SW480 (cell line): ENCODE measurements around the gene NKAIN2.

Source experiments
- DNase-seq: peaks from one replicate; pipeline ENCODE4 v3.0.0-alpha.2; 2016; ENCODE audit warnings: low spot score

NKAIN2 gene

GRCh38 chr6:124604719-124605118, 801.1 kb downstream of the NKAIN2 start:
- no peak for DNase-seq

GRCh38 chr6:124607119-124607627, 803.5 kb downstream of the NKAIN2 start:
- no peak for DNase-seq

- DNase-seq: no peak
Measured at GRCh38 chr6:124613031-124613430, 809.4 kb downstream of the NKAIN2 start.

GRCh38 chr6:124622351-124622750, 818.7 kb downstream of the NKAIN2 start:
- no peak for DNase-seq

- no peak for DNase-seq
Measured at GRCh38 chr6:124633655-124634054, 830.0 kb downstream of the NKAIN2 start.

- no peak for DNase-seq
Measured at GRCh38 chr6:124640432-124640831, 836.8 kb downstream of the NKAIN2 start.

- no peak for DNase-seq
Measured at GRCh38 chr6:124655866-124656265, 852.2 kb downstream of the NKAIN2 start.

GRCh38 chr6:124658053-124658452, 854.4 kb downstream of the NKAIN2 start:
- no peak for DNase-seq

- no peak for DNase-seq
Measured at GRCh38 chr6:124659427-124659826, 855.8 kb downstream of the NKAIN2 start.

GRCh38 chr6:124660185-124660584, 856.5 kb downstream of the NKAIN2 start:
- DNase-seq: no peak

GRCh38 chr6:124661097-124661661, 857.5 kb downstream of the NKAIN2 start:
- DNase-seq: no peak

- DNase-seq: no peak
Measured at GRCh38 chr6:124668028-124668427, 864.4 kb downstream of the NKAIN2 start.

GRCh38 chr6:124669713-124670480, 866.2 kb downstream of the NKAIN2 start:
- no peak for DNase-seq

GRCh38 chr6:124670801-124671200, 867.1 kb downstream of the NKAIN2 start:
- DNase-seq: no peak

- no peak for DNase-seq
Measured at GRCh38 chr6:124671324-124671723, 867.7 kb downstream of the NKAIN2 start.

GRCh38 chr6:124674042-124674441, 870.4 kb downstream of the NKAIN2 start:
- DNase-seq: no peak

- no peak for DNase-seq
Measured at GRCh38 chr6:124676033-124676432, 872.4 kb downstream of the NKAIN2 start.

GRCh38 chr6:124677874-124678273, 874.2 kb downstream of the NKAIN2 start:
- DNase-seq: no peak

- DNase-seq: no peak
Measured at GRCh38 chr6:124679387-124679786, 875.7 kb downstream of the NKAIN2 start.

GRCh38 chr6:124682751-124683150, 879.1 kb downstream of the NKAIN2 start:
- DNase-seq: no peak

- no peak for DNase-seq
Measured at GRCh38 chr6:124683507-124683906, 879.8 kb downstream of the NKAIN2 start.

- DNase-seq: no peak
Measured at GRCh38 chr6:124684621-124685020, 881.0 kb downstream of the NKAIN2 start.

- DNase-seq: no peak
Measured at GRCh38 chr6:124688369-124688768, 884.7 kb downstream of the NKAIN2 start.
